Activated CD8-positive, alpha-beta memory T cell treated with anti-CD3 and anti-CD28 coated beads, Interleukin-2, amount 50 U/mL, for 24 hours (primary cell): ENCODE results near the gene THYN1.

ENCODE experiments used
- DNase-seq: peaks from one replicate; pipeline ENCODE4 v3.0.0-alpha.2; 2020; ENCODE audit errors: extremely low read depth

Gene THYN1

DNA sequence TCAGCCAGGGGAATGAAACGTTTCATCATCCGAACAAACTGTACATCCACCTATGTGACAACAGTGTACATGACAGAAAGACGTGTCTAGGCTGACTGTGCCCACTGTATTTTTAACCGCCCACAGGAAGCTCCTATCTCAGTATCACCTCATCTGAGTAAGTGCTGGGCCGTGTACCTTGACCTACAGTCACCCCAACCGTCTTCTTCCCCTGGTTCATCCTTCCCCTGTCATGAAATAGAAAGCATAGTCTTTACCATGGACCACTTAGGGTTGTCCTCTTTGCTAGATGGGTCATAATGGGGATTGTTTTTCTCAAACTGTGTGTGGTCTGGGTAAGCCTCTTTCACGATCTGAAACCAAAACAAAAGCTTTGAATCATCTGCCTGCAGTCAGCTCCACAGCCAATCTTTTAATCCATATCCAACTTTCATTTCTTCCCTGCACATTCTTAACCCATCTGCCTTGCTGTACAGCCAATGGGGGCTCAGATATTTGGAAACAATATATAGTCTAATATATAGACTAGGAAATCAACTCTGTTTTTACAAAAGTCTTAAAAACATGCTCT, 4.2 kb downstream of the THYN1 start:
- DNase-seq = no peak

DNA sequence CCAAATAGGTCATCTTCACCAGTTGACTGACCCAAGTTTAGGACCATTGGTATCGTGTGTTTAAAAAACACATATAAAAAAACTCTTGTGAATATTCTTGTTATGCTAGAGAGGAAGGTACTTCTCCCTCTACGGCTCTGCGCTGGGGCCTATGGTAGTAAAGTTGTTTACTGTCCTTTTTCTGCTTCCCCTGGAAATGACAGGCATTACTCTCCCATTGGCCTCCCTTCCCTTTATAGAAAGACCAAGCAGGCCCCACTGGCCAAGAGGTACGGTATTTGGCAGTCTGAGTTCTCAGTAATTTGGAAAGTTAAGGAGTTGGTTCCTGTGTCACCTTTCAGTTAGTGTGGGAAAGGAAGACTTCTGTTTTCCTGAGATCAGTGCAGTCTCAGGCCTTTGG, 6.5 kb downstream of the THYN1 start:
- DNase-seq = no peak

DNA sequence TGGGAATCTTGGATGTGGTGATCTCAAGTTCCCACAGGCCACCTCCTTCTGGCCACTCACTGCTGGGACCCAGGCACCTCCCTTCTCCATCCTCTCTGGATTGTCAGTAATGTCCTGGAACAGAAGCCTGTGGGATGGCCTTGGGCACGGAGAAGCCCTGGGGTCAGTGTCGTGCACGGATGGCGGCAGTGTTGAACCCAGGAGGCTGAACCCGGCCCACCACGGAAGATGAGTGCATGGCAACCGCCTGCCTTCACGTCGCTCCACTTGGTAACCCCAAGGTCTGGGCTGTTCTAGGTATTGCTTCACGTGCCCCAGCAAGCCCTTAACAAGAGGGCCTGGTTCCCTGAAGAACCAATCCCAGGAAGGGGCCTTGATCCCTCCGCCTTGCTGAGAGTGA, 7.1 kb downstream of the THYN1 start:
- DNase-seq = no peak

DNA sequence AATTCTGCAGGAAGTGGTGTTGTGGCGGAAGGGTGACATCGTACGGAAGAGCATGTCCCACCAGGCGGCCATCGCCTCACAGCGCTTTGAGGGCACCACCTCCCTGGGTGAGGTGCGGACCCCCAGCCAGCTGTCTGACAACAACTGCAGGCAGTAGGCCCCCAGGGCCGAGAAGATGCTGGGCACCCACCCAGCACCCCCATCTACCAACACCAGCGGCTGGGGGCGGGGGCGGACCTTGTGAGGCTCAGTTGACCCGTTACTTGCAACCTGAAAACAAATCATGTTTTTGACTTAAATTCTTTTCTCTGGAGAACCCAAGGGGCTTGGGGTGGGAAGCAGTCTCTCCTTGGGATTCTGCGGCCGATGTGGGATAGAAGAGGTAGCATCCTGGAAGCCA, 7.7 kb downstream of the THYN1 start:
- no peak for DNase-seq

DNA sequence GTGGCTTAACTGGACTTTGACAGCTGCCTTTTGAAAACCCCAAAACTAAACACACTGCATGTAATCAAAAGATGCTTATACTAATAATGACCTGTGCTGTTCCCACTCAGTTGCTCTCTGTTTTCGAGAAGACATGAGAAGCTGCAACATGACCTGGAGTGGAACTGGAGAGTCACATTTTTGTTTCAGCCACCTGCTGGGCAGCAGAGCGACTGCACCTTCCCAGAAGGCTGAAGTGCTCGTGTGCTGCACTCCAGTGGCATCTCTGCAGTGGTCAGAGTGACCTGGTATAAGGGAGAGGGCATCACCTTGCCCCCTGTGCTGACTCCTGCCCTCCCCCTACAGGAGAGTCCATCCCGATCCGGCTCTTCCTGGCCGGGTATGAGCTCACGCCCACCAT, 8.6 kb downstream of the THYN1 start:
- DNase-seq = no peak

DNA sequence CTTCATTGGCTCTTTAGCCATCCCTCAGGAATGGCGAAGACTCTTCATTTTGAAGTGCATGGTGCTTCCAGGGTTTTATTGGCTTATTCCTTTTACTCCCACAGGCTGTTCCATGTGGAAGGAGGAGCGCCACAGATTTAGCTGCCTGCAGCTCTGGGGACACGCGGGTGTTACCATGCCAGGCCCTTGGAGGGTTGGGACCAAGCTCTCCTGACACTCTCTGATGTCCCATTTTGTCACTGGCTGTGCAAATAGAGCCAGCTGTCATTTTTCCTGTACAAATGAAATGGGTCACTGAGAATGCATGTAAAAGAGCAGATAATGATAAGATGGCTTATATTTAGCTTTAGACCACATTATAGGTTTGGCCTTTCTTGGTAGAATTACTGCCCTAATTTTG, 9.2 kb downstream of the THYN1 start:
- DNase-seq = no peak

DNA sequence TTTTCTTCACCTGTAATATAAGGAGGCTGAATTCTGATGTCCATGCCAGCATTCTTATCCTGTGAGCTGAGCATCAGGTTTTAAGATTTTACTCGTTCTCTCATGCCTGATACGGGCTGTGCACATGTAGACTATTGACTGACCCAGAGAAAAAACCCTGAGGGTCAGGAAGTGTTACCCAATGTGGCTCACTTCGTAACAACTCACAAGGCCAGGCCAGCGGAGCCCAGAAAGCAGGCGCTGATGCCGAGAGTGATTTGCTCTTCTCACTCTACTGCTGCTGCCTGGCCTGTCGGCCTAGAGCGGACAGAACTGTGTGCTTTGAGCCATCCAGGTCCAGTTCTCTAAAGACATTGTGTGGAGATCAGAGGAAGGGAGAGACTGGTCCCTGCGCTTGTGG, 10.8 kb downstream of the THYN1 start:
- no peak for DNase-seq

DNA sequence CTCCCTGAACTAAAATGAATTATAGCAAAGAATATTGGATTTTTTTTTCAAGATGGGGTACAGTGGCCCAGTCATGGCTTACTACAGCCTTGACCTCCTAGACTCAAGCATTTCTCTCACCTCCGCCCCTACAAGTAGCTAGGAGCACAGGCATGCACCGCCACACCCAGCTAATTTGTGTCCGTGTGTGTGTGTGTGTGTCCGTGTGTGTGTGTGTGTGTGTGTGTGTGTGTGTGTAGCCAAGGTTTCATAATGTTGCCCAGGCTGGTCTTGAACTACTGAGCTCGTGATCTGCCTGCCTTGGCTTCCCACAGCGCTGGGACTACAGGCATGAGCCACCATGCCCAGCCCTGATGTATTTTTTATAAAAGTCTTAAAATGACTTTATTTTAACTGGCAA, 12.6 kb downstream of the THYN1 start:
- DNase-seq = no peak

DNA sequence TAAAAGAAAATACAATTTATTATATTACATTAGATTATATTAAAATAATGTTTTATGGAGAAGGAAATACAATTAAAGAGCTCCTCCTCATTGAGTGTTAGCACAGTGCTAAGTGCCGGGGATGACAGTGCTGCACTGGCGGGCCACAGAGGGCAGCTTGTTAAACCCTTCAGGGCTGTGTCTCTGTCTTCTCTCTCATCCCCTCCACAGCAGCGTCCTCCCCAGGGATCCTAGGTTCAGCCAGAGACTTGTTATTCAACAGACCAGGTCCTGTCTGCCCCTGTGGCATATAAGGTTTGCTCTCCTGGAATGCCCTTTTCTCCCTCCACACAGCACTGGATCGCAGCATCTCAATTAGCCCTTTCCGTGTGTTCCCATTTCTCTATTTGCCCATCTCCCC, 14.2 kb downstream of the THYN1 start:
- DNase-seq = no peak

DNA sequence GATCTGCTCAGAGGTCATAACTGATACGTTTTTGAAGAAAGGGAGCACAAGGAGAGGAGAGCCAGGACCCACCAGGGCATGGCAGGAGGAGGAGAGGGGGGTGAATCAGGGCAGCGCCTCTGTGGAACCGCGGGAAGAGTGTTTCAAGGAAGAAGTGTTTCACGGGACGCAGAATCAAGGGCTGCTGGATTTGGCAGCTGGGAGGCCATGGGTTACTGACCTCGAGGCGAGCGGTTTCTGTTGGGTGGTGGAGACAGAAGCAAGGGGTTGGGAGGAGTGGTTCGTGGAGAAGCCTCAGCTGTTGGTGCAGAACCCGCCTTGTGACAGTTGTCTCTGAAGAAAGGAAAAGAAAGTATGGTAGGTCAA, 15.6 kb downstream of the THYN1 start:
- DNase-seq = no peak

DNA sequence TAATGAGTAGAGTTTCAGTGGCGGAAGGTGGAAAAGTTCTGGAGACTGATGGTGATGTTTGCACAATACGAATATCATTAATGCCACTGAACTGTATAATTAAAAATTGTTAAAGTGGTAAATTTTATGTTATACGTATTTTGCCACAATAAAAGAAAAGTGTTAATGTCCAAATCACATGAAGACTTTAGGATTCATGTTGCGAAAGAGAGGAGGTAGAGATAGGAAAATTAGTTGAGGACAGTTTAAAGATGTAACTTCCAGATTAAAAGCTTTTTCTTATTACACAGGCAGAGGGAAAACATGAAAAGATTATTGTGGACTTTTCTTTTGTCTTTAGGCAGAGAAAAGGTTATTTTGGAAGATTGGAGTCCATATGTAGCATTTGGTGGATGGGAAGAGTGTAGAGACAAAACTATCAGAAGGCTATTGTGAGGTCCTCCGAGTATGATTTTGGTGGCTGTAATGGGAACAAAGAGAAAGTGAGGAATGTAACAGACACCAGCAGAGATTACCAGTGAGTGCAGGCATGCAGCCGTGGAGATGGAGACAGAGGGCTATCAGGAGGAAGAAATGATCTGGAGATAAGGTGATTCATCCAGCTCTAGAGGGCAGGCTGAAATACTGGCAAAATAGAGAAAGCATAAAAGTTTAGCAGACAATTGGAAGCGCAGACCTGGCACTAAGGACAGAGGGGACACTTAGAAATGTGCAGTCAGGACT, 16.2 kb downstream of the THYN1 start:
- DNase-seq = no peak

DNA sequence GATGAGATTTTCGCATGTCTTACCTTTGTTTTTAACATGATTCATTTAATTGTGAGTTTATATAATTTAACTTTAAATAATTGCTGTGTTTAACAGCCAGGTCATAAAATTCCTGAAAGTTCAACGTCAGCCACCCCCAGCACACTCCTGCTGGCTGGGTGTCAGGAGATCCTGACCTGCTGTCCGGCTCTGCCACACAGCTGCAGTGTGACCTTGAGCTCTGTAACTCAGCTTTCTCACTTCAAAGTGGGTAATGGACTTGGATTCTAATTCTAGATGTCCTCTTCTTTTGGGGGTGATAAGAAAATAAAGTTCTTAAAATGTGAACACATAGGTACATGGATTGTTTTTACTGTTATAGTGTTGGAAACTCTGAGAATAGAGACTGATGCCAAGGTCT, 17.8 kb downstream of the THYN1 start:
- no peak for DNase-seq

DNA sequence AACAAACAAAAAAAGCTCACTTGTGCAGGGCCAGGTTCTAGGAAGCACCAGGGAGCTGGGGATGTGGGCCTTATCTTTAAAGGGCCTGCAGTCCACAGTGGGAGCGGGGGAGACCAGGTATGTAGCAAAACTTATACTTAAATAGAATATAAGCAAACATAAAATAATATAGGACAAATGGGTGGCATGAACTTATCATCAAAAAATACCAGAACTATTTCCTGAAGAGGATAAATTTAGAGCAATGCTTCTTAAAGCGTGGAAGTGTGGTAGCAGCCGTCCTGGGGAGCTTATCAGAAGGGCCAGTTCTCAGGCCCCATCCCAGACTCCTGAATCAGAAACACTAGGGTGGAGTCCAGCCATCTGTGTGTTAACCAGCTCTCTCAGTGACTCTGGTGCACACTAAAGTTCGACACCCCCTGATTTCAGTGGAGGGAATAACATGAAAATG, 19.4 kb downstream of the THYN1 start:
- DNase-seq = no peak

DNA sequence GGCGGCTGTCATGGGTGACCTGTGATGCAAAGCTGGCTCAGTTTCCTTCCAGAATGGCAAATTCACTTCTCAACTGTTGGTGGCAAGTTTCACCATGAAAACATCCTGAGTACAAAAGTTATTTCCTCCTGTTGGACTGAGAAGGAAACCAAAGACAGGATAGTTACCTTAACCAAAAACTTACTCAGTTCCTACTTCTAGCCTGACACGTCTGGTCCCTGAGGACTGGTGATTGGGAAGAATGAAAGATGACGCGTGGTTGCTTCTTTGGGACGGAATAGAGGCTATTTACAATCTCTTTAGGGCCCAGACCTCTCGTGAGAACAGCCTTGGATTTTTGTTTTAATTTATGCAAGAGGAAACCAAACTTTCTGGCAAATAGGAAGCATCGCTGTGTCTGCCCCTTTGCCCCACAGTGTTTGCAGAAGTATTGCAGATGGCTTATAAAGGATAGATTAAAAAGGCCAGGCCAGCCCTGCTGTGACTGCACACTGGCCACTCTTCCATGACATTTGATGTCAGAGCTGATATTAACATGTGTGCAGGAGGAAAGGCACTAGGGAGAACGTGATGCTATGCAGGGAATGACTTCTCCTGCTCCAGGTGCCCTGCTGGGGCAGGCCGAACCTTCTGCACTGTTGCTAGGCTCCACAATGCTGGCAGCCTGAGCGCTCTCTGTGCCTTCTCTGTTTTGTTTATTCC, 21.0 kb downstream of the THYN1 start:
- DNase-seq = no peak

DNA sequence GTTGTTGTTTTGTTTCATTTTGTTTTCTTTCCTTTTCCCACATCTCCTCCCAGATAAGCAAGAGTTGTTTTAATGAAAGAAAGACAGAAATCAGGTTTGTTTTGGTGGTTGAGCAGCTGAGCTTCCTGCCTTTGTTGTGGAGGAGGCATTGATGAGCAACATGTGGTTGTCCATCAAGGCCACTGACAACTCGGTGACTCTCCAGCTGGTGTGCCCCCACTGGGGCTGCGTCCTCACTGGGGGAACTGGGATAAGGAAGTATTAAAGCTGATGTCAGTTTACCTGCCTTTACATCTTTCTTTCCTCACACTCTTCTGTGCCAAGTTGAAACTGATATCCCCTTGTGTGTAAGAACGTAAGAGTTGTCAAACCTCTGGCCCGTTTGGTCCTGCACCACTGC, 22.8 kb downstream of the THYN1 start:
- DNase-seq = no peak

DNA sequence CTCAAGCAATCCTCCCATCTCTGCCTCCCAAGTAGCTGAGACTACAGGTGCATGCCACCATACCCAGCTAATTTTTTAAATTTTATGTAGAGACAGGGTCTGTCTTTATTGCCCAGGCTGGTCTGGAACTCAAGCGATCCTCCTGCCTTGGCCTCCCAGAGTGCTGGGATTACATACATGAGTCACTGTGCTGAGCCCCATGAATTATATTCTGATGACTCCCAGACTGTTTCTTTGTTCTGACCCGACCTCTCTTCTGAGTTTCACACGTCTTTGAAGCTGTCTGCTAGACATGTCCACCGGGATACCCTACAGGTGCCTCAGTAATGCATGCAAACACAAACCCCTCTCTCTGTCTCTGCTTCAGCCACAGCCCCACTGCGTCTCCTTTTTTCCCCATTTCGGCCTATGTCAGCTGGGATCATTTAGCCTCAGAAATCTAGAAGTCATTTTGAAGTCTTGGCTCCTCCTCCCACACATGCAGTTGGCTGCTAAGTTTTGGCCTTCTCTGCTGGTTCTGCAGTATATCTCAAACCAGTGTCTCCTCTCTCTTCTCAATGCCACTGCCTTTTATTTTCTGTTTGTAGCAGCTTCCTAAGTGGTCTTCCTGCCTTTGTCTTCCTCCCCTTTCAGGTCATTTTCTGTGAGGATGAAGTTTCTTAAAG, 23.9 kb downstream of the THYN1 start:
- no peak for DNase-seq

DNA sequence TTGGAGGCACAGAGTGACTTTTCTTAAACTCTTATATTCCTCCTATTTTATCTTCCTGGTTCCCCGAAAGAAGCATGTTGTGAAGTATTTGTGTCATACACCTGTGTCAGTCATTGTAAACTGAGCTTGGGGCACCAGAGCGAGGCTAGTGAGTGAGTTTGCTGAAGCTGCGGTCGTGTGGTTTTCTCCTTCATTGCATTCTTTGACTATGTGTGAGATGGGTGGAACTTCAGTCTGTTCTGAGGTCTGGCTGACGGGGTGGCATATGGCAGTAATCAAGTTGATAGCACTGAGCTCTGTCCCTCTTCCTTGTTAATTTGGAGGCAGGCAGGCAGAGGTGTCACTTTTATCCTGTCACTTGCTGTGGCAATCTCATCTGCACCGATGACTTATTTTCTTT, 24.5 kb downstream of the THYN1 start:
- DNase-seq = no peak

DNA sequence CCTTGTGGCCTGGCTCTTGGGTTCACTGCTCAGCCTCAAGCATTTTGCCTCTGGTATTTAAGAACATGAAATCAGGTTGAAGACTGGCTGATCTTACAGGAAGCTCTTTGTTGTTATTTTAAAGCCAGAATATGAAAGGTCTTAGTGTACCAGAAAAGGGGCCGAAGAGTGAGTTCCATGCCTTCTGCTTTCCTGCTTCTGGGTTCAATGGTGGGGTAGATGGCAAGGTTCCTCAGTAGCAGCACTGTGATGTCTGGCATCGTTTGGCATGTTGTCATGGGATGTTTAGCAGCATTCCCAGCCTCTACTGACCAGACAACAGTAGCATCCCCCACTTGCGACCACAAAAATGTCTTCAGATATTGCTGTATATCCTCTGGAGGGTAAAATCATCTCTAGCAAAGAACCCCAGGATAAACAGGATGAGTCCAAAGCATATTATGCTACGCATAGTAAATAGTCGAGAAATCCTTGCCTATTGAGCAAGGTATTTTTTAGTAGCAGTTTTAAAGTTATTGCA, 26.3 kb downstream of the THYN1 start:
- DNase-seq = no peak

DNA sequence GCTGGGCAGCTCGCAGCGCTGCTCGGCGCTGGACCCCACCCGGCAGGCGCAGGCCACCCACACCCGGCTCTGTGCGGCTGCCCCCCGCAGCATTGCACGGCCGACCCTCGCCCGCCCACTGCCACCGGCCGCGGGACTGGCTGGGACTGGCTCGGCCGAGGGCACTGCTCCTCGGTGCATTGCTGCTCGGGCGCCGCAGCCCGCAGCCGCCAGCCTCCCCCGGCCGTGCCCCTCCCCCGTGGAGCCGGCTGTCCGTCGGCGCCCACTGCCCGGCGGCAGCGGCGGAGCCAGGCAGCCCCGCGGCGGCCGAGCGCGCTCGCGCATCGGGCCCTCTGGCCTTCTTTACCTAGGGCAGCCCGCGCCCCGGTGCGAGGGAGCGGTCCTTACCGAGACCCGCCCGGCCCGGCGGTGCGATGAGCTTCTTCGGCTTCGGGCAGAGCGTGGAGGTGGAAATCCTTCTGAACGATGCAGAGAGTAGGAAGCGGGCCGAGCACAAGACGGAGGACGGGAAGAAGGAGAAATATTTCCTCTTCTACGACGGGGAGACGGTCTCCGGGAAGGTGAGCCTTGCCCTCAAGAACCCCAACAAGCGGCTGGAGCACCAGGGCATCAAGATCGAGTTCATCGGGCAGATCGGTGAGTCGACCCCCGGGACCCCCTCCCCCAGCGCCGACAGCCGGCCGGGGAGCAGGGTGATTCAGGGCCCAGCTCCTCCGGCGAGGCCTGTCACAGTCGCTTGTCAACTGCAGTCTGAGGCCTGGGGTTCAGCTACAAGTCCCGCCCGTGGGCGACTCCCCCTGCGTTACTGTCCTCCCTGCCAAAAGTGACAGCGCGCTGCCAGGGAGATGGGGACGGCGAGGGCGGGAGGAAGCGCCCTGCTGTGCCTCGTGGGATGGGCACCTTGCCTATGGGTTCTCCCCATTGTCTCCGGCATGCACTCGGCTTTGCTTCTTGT, 28.2 kb downstream of the THYN1 start:
- peak; percentile 28 for DNase-seq

DNA sequence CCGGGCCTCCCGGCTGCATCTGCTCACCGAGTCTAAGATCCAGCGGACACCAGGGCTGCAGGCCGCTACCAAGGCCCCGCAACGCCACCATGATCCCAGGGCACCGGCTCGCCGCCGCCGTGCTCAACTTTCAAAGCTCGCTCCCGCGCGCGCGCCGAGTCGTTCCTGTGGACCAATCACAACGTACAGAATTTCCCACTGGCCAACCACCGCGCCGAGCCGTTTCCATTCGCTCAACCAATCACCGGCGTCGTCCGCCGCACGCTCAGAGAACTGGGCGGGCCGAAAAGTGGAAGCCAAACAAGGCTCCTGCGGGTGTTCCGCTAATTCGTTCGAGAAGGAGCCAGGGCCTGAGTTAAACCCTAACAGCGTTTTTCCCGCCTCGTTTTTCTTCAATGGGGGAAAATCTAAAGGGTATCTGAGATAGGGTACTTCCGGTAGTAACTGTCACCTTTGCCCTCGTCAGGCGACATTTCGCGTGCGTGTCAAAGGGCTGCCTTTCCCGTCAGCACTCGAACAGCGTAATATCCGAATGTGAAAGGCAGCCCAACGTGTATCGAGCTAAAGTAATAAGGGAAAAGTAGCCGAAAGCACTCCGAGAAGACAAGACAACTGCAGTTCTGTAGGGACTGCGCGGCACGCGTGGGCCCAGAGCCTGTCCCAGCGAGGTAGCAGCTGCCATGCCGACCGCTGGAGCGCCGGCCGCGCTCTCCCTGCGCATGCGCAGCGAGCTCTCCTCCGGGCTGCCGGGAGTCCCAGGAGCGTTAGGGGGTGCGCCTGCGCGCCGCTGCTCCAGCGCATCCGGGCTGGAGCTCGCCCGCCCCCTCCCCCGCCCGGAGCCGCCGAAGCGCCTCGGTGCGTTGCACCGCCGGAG, 29.1 kb downstream of the THYN1 start, which contains the start of the genes NCAPD3 and VPS26B:
TSS of gene NCAPD3 (minus strand) at position 132 of the 874 bp plus-strand sequence. CDS start at position 91, 41 bp downstream.
TSS of gene VPS26B (plus strand) at position 836 of the 874 bp plus-strand sequence. CDS start 452 bp downstream, outside the sequence.
- peak; percentile 93 for DNase-seq
